Urothelium cell line (cell line): ENCODE measurements around the gene LRFN2.

Experiments used
- DNase-seq: peaks from one replicate; pipeline ENCODE4 v3.0.0; 2011; ENCODE audit warnings: low spot score, mixed read lengths
- FAIRE-seq: peaks from 2 replicates; lab custom pipeline; 2011; peaks lifted over from hg19 to GRCh38; lab: Jason Lieb, UNC

Gene LRFN2

DNA sequence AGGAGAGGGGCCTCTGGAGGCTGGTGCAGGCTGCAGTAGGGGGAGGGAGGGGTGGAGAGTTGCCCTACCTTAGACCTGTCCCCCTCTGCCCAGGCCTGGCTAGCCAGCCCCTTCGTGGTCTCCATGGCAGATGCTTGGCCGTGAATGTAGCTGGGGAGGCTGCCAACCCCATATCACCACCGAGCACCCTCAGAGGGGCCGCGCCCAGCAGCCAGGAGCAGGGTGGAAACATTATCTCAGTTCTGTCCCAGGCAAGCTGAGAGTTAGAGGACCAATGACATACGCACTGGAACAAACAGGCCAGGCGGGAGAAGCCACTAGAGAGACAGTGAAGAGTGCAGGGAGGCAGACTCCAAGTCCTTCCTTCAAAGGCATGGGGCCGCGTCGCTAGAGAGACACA lies 66.5 kb downstream of the LRFN2 start:
- FAIRE-seq (no peak), DNase-seq (no peak)

- FAIRE-seq = no peak
- DNase-seq = no peak
These were observed 67.1 kb downstream of the LRFN2 start for GRCh38 chr6:40520084-40520483.

DNA sequence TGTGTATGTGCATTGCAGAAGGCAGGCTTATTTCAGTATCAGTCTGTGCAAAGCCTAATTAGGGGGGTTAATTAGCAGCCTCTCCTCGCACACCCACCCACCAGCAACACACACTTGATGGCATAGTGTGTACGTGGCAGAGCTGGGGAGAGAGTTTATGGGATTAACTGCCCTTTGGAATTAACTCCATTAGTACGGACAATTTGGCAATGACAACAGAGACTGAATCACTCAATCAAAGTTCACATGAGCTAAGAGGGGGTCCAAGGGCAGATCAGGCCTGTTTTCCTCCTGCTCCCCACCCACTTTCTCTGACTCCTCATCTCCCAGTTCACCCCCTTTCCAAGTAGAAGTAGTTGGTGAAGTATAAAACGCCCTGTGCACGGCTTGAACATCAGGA lies 69.5 kb downstream of the LRFN2 start:
- DNase-seq = no peak
- FAIRE-seq = no peak

GRCh38 chr6:40516429-40516828 lies 70.7 kb downstream of the LRFN2 start:
- no peak for DNase-seq
- no peak for FAIRE-seq

GRCh38 chr6:40512340-40512739 lies 74.8 kb downstream of the LRFN2 start:
- no peak for DNase-seq
- no peak for FAIRE-seq

DNA sequence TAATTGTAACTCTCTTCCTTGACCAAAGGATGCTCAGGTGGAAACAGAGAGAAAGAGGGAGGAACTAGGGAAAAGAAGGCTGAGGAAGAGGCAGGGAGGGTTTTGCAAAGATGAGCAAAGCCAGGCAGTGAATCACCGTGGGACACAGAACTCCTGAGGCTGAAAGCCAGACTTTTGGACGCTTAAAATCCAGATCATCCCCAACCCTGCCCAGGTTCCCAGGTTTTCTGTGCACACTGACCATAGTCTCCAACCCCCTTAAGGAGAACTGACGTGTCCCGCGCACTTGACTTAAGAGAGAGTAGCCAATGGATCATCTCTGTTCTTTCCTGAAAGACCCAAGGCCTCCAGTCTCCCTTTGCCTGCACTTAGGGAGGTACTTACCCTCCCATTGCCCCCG lies 75.3 kb downstream of the LRFN2 start:
- FAIRE-seq (no peak), DNase-seq (no peak)

DNA sequence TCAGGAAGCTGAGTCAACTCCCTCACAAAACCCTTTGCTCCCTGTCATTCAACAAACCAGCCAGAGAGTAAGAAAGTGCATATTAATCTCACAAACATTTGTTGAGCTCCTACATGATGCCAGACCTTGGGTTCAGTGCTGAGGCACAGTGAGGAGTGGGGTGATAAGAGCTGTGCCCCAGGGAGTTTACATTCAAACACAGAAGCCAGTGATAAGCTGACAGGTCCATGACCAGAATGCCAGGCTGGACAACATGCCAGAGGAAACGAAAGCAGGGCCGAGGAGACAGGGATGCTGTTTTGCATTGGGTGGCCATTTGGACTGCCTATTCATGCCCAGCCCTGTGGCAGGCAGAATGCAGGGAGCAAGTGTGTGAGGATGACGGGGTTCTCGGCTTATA lies 76.7 kb downstream of the LRFN2 start:
- FAIRE-seq = no peak
- no peak for DNase-seq

- DNase-seq = no peak
- no peak for FAIRE-seq
These were observed 77.4 kb downstream of the LRFN2 start for GRCh38 chr6:40509716-40510260.

GRCh38 chr6:40509086-40509485 lies 78.1 kb downstream of the LRFN2 start:
- FAIRE-seq (no peak), DNase-seq (no peak)

DNA sequence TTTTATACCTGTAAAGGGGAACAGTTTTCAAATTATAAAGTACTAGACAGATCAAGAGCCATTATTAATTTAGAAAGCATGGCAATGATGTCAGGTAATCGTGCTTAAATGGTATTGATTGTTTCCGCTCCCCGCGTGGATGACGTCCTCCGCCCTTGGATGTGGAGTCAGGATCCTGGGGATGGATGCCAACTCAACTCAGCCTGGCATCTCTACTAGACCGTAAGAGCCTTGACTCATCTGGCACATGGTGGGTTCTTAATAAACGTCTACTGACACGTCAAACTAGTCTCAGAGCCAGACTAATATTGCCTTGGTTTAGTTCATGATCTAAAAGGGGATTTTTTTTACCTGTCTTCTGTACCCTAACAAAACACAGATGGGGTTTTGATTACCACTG lies 80.2 kb downstream of the LRFN2 start:
- no peak for FAIRE-seq
- DNase-seq = no peak

GRCh38 chr6:40505191-40505810 lies 81.9 kb downstream of the LRFN2 start:
- DNase-seq (no peak), FAIRE-seq (no peak)

DNA sequence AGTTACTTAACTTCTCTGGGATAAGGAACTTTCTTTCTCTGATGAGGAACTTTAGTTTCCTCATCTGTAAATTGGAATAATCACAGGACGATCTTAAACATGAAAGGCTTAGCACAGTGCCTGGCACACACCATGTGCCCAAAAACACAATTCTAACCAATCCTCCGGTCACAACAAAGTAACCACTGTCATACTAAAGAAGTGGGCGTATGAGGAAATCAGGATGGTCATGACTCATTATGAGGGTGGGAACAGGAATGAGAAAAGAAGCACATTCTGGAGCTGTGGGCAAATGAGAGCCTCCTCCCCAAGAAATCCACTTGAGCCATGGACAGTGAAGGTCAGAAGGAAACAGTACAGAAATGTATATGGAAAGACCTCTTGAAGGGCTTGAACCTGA lies 82.9 kb downstream of the LRFN2 start:
- FAIRE-seq (no peak), DNase-seq (no peak)

DNA sequence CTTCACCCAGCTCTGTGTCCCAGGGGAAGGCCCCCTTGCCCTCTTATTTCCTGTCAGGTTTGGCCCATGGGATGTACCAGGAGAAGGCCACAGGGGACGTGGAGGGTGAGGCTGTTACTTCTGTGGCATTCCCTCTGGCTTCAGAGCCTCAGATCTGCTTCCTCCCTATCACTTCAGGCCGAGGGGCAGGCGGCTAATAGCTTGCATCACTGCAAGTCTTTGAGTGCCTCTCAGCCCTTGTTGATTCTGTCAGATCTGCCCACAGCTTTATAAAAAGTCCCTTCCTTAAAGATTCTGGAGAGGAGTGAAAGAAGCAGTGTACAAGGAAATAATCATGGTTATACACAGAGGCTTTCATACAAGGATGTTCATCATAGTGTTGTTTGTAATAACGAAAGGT lies 86.9 kb downstream of the LRFN2 start:
- FAIRE-seq (no peak), DNase-seq (no peak)

DNA sequence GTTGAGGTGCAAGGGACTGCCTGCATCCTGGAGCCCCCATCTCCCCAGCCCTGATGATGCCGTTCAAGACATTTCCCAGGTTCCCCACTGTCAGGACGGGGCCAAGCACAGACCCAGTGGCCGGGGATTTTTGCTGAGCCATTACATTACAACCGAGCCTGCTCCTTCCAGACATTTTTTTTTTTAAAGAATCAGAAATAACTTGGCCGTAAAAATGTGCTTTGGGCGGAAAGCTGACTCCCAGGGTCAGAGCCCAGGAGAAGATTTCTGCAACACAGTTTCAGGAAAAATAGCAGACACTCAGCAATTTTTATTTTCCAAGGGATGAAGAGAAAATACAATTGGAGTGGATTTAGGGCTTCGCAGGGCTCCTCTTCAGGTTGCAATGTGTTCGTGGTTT lies 87.9 kb downstream of the LRFN2 start:
- no peak for DNase-seq

GRCh38 chr6:40498148-40498547 lies 89.0 kb downstream of the LRFN2 start:
- DNase-seq = no peak
- FAIRE-seq = no peak

More for the DNA sequence above, 87.9 kb downstream of the LRFN2 start:
- no peak for FAIRE-seq

DNA sequence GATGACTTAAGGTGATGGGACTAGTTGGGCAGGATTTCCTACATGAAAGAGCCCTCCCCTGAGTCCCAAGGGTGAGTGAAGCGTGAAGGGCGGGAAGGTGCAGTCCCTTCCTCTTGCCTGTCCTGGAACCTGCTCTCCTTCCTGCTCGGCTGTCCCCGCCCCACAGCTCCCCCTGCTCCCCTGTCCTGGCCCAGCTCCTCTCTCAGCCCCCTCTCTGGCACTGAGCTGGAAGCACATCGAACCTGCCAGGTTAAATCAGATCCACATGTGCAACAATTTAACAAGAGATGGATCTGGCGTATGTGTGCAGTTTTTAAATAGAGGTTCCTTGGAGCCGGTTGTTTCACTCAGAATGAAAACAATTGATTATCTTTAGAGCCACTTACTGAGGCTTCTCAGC lies 95.0 kb downstream of the LRFN2 start:
- DNase-seq = no peak
- no peak for FAIRE-seq

DNA sequence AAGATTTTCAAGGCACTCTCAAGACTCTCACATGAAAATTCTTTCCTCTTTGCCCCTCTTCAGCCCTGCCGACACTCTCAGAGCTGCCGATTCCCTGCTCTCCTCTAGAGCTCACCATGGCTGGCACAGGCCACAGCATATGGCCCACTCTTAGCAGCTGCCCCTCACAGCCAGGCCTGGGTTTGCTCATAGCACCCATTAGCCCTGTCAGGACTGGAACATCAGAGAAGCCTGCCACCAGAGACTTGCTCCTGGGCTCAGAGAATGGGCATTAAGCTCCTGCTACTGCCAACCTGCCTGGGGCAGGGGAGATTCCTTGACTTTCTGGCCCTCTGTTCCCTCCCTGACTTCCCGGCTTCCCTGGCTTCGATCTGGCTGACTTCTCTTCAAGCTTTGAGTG lies 96.7 kb downstream of the LRFN2 start:
- no peak for FAIRE-seq
- DNase-seq = no peak

DNA sequence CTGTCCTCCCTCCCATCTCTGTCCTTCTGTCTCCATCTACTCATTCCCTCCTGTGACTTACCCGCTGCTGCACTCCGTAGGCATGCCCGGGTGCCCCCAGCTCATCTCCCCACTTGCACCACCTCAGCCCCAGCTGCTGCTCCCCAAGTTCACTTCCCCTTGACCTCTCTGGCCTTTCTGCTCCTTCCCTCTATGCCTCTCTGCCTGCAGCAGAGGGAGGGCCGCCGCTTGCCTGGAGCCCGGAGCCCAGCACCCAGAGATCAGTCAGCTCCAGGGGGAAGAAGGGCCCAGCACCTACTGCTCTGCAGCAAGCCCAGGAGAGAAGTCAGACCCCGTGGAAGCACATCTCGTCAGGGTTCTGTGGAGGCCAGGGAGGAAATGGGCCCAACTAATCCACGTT lies 97.4 kb downstream of the LRFN2 start:
- FAIRE-seq = no peak
- no peak for DNase-seq

GRCh38 chr6:40486576-40486975 lies 100.6 kb downstream of the LRFN2 start:
- no peak for FAIRE-seq
- DNase-seq = no peak

DNA sequence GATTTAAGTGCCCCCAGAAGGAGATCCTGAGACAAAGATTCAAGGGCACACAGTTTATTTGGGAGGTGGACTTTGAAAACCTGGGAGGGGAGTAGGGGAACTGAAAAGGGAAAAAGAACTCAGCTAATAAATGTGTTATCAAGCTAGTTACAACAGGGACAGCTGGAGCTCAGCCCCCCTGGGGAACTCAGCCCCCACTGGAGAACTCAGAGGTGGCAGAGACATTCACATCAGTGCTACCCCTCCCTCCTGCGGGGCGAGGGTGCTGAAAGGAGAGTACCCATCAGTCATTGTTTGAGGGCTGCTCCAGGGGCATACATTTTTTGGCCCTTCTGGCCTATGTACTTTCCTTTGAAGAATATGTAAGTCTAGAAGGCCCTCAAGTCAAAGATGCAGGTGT lies 101.4 kb downstream of the LRFN2 start:
- DNase-seq = no peak
- no peak for FAIRE-seq

GRCh38 chr6:40485300-40485699 lies 101.9 kb downstream of the LRFN2 start:
- no peak for FAIRE-seq
- no peak for DNase-seq

DNA sequence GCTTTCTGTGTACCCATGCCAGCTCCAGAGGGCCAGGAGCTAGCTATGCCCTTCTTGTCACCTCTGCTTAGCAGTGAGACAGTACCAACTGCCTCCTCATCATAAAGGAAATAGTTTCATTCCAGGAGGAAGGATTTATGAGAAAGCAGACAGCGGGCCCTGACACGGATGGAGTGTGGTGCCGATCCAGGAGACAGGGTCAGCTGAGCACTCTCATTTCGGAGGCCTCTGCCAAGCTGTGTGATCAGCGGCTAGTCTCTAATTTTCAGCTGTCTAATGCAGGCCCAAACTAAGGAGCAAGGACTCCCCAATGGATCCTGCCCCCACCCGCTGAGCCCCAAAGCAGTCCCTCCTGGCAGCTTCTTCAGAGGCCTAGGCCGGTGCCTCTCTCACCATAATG lies 103.1 kb downstream of the LRFN2 start:
- no peak for DNase-seq
- no peak for FAIRE-seq

- DNase-seq (no peak), FAIRE-seq (no peak)
These were observed 104.6 kb downstream of the LRFN2 start for GRCh38 chr6:40482532-40482931.
